DMS79 treated with DMSO at 0.1 percent for 48 hours (cell line): ENCODE results near the gene SUPT20H.
A peak's percentile ranks its signal among the peaks of the same experiment; 100 is the strongest.
"Not testable (repeated sequence)": the region's sequence is repeated elsewhere in the genome, so short reads cannot be mapped to it uniquely, and the experiment has no call there.

ENCODE experiments used
- DNase-seq: peaks from one replicate; lab custom pipeline; 2025; lab: John Stamatoyannopoulos, UW

Gene SUPT20H

DNA sequence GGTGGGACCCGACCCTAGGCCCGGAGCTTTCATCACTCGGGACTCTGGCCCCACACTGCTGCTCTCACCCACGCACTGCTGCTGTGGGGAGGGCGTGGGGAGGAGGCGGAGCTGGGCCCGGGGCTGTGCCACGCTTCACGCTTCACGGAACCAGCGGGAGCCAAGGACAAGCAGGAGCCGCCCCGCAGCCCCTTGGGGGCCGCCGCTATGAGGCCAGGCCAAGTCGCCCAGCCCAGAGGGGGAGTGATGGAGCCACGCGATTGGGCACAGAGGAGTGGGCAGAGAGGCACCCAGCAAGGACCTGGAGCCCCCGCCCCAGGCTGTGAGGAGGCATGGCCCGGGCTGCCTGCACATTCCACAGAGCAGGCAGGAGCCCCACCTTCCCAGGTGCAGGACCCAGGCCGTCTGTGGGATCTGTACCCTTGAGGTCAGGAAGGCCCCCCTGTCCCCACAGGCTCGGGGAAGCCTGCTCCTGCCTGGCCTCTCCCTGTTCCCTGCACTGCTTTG is 10.2 kb upstream of the SUPT20H start:
- DNase-seq, result no peak

DNA sequence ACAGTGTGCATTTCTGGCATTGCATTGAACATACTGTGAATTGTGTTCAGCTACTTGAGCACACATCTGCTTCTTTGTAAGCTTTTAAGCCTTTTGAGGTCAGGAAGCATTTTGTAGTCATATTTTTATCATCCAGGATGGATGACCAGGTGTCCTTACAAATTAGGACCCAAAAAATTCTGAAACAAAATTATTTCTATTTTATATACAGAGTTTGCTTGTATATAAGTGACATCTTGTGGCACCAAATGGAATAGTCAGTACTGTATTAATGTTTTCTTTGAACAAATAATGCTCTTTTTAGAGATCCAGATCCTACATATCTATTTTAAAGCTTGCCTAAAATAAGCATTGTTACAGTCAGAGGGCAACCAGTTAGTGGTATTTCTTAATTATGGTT is 9.5 kb upstream of the SUPT20H start:
- no peak for DNase-seq

- no peak for DNase-seq
Observed at GRCh38 chr13:37067874-37068273, 8.4 kb upstream of the SUPT20H start.

DNA sequence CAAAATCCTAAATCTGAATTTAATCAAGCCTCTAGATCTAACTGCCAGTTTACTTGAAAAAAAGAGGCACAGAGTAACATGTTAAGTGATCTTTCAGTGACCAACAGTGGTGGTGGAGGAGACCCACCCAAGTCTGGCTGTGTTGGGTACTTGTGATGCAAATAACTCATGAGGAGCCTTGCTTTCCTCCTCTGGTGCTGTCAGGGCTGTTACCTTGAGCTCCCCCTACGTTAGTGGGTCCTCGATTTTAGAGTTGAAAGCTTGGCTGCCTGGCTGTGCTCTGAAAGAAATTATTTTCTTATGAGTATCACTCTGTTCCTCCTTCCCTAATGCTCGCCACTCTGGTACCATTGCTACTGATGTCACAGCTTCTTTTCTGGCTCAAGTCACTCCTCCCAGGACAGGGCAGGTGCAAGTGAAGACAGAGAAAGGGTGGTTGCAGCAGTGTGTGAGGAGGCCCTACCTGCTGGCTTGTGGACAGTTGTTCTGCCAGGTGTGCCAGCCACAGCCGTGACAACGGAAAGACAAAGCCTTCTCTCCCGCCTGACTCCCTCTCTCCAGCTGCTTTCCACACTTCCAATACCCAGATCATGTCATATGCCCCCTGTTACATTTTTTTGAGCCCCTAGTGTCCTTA is 6.5 kb upstream of the SUPT20H start:
- no peak for DNase-seq

GRCh38 chr13:37059848-37060192 is 332 bp upstream of the SUPT20H start:
- DNase-seq, result no peak

- DNase-seq, result not testable (repeated sequence)
Observed at GRCh38 chr13:37056228-37056627, 3.3 kb downstream of the SUPT20H start.

- not testable (repeated sequence) for DNase-seq
Observed at GRCh38 chr13:37053111-37053510, 6.4 kb downstream of the SUPT20H start.

- DNase-seq, result no peak
Observed at GRCh38 chr13:37049810-37050209, 9.7 kb downstream of the SUPT20H start.

DNA sequence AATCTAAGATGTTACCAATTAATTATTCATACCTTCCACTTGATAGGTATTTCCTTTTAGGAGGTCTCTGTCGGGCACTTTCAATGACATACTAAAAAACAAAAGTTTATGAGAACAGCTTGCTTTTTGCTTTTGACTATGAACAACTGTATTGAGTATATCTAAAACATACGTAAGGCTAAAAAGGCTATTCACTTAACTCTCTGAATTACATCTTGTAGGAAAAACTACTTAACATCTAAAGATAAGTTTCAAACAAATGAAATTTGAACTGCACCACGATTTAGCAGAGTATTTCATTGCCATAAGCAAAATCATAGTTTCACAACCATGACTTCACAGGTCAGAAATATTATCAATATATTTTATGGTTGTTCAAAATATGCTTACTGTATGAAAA is 11.6 kb downstream of the SUPT20H start:
- DNase-seq, result no peak

DNA sequence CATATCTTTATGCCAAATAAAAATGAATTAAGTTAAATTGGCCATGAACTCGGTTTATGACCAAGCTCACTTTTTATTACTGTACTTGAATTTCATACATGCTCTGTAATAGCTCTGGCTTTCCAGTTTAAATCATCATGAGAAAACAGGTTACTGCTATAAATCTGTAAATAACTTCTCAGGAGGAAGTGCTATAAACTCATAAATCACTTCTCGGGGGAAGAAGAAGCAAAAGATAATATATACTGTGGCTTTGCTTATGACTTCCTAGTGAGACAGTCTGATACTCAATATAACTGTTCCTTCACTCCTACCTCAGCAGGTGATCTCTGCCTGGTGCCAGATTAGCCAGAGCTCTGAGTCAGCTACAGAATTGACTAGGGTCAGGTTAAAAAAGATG is 12.5 kb downstream of the SUPT20H start:
- DNase-seq, result no peak

- DNase-seq, result no peak
Observed at GRCh38 chr13:37046062-37046461, 13.4 kb downstream of the SUPT20H start.

GRCh38 chr13:37040789-37041188 is 18.7 kb downstream of the SUPT20H start:
- DNase-seq, result no peak

- DNase-seq, result no peak
Observed at GRCh38 chr13:37039896-37040295, 19.6 kb downstream of the SUPT20H start.

DNA sequence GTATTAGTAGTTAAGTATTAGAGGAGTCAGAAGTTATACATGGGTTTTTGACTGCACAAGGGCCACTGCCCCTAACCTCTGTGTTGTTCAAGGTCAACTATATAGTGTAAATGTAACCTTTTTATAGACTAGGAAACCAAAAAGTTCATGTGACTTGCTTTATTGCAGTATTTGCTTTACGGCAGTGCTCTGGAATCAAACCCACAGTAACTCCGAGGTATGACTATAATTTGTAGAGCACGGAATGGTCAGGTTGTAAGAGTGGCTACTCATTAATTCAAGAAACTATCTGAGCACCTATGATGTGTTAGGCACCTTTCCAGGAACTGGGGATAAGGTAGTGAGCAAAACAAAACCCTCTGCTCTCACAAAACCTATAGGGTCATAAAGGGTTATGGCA is 22.2 kb downstream of the SUPT20H start:
- no peak for DNase-seq

DNA sequence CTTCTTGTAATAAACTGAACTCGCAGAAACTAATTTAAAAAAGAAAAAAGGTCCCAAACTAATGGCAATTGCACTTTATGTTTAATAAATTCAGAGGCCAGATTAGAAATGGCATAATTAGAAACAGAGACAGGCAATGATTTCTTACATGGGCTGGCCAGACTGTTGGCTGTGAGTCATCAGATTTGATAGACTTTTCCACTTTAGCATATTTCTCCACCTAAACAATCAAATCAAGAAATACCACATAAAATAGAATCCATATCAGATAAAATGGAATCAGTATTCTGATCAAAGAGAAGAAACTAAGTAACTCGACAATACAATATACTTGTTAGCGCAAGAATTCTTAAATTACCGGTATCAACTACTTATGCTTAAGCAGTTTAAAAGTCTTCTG is 29.9 kb downstream of the SUPT20H start:
- DNase-seq, result no peak

DNA sequence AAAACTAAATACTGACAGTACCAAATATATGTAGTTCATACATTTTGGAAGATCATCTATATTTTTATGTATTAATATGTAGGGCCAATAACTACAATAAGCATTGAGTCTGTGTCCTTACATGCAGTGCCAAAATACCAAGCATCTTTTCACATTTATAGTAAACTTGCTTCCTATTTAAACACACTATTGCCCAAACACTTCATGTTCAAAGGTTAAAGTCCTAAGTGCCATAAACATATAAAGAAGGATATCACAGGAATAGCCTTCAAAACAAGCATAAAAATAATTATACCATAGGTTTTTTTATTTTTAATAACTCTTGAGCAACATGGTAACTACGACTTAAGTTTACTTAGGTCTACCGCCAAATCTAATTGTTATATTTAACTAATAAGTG is 31.8 kb downstream of the SUPT20H start:
- DNase-seq, result no peak

GRCh38 chr13:37026771-37027170 is 32.7 kb downstream of the SUPT20H start:
- no peak for DNase-seq

- no peak for DNase-seq
Observed at GRCh38 chr13:37023871-37024270, 35.6 kb downstream of the SUPT20H start.

GRCh38 chr13:37014609-37015008 is 44.9 kb downstream of the SUPT20H start:
- DNase-seq, result no peak

DNA sequence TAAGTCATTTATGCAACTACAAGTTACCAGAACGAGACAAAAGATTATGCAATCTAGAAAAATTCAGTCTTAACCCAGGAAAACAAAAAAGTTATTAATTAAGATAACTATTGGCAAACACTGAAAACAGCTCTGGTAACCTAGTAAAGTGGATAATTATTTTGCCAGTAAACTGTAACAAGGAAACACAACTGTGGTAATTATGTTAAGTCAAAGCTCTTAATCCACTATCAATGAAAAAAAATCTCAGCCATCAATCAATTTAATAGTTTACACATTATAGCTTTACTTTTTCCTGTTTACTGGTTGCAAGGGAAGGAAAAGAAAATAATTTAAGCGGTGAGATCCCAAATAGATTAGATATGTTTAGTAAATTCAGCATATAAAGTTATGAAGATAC is 47.7 kb downstream of the SUPT20H start:
- no peak for DNase-seq

DNA sequence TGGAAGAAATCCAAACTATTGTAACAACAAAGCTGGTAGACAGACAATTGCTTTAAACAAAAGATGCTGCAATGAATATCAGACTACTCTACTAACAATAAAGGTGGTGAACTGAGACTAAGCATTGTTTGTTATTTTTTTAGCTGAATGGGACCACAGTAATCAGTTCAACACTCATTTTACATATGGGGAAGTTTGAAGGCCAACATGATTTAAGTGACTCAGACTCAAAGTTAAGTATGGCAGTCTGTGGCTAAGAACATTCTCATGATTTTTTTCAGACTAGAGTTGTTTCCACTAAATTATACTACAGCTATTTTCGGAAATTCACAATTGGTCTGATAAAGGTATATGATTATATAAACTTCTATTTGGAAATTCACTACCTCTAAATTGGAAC is 48.5 kb downstream of the SUPT20H start:
- no peak for DNase-seq

- no peak for DNase-seq
Observed at GRCh38 chr13:37010424-37010823, 49.1 kb downstream of the SUPT20H start.

- no peak for DNase-seq
Observed at GRCh38 chr13:37009692-37010091, 49.8 kb downstream of the SUPT20H start.

- DNase-seq, result peak; percentile 16
Observed at GRCh38 chr13:37001921-37002250, 57.6 kb downstream of the SUPT20H start.
